Measurements from ENCODE around the gene GNG7. TPM values are rescaled to one million over a fixed set of nuclear protein-coding genes. Genes with fewer than 3 reads are reported as not detected.
"Not testable (repeated sequence)": the region's sequence is repeated elsewhere in the genome, so short reads cannot be mapped to it uniquely, and the experiment has no call there.

GNG7 gene
- total RNA-seq, 8 experiments from 2014 or later, result 0.20 to 8.1 (median 1.2) TPM

DNA sequence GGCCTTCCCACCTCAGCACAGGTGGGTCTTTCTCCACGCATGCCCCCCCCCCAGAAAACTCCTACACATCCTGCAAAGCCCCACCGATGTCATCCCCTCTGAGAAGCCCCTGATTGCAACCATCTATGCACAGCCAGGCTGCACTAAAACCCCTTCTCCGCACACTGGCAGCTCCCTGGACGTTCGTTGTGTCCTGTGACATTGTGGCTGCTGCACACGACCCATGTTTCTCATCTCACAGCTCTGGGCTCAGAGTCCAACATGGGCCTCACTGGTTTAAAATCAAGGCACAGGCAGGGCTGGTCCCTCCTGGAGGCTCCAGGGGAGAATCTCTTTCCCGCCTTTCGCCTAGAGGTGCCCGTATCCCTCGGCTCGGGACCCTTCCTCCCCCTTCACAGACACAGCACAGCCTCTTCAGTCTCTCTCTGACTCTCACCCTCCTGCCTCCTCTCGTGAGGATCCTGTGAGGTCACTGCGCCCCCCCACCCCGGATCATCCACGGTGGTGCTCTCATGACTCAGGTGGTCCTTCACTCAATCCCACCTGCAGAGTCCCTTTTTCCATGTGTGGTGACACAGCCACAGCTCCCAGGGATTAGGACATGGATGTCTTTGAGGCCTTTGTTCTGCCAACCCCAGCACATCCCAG lies 155.3 kb downstream of the GNG7 start:
- WGBS, 10 experiments, result 80 to 100% (median 98%) methylated on average over 1 to 4 of the region's 15 CpGs; no CpG with 5 or more reads in 6 of the 10 experiments
- peak overlapping the region in 1 of 2 donors; percentile 97 for H3K27ac ChIP-seq
- ATAC-seq (replicated peaks in 6 of 8), result peak in 2 of 8 experiments; percentile 1 to 5
- H3K4me3 ChIP-seq, result no peak overlapping the region
- peaks cover 33 to 47% of the 10 kb centered on the region in 2 donors for H3K4me1 ChIP-seq (replicated peaks in 1 of 2)
- in situ Hi-C loops (cut with MboI; ENCODE audit: low pct_unique_long_range_greater_than_20kb in 2 of 9, low sequenced_read_pairs in 9 of 9, unreplicated experiment in 9 of 9), result no loop called here

- in situ Hi-C loops (cut with MboI; ENCODE audit: low pct_unique_long_range_greater_than_20kb in 2 of 9, low sequenced_read_pairs in 9 of 9, unreplicated experiment in 9 of 9), result no loop called here
- WGBS, 10 experiments, result 0 to 100% (median 52%) methylated on average over 1 to 13 of the region's 50 CpGs; no CpG with 5 or more reads in 5 of the 10 experiments
- Histone ChIP-seq H3K27ac (peak overlapping the region; percentile 62 to 97), H3K4me3 (no peak overlapping the region), H3K4me1 (replicated peaks in 1 of 2) (peaks cover 34 to 48% of the 10 kb centered on the region in 2 donors)
- peak in 5 of 8 experiments; percentile 74 to 77 (median 75) for ATAC-seq (replicated peaks in 6 of 8)
Observed at GRCh38 chr19:2546128-2547032, 156.1 kb downstream of the GNG7 start.

GRCh38 chr19:2545416-2546127 lies 156.9 kb downstream of the GNG7 start:
- H3K27ac ChIP-seq, result peak overlapping the region; percentile 62 to 97
- peaks cover 30 to 56% of the 10 kb centered on the region in 2 donors for H3K4me1 ChIP-seq (replicated peaks in 1 of 2)
- in situ Hi-C loops (cut with MboI; ENCODE audit: low pct_unique_long_range_greater_than_20kb in 2 of 9, low sequenced_read_pairs in 9 of 9, unreplicated experiment in 9 of 9), result not testable (repeated sequence)

DNA sequence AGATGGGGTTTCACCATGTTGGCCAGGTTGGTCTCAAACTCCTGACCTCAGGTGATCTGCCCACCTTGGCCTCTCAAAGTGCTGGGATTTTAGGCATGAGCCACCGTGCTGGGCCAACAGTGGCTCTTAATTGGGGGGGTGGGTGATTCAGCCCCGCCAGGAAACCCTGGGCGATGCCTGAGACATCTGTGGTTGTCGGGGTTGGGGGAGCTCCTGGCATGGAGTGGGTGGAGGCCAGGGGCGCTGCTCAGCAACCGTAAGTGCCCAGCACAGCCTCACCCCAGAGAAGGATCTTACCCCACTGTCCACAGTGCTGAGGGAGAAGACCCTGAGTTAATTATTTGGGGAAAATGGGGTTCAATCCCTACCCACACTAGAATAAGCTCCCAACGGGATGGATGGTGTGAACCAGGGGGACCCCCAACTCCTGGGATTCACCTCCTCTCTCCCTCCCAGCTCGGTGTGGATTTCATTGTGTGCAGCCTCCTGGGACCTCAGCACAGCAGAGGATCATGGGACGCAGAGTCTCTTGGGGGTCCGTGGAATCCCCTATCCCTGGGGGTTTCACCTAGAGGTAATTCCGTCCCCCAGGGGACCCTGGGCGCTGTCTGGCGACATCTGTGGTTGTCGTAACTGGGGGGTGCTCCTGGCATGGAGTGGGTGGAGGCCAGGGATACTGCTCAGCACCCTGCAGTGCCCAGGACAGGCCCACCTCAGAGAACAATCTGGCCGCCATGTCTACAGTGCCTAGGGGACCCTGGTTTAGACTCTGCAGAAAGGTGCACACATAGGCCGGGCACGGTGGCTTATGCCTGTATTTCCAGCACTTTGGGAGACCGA lies 157.7 kb downstream of the GNG7 start:
- in situ Hi-C loops (cut with MboI; ENCODE audit: low pct_unique_long_range_greater_than_20kb in 2 of 9, low sequenced_read_pairs in 9 of 9, unreplicated experiment in 9 of 9), result no loop called here
- H3K4me1 ChIP-seq (replicated peaks in 1 of 2), result peaks cover 30 to 56% of the 10 kb centered on the region in 2 donors
- WGBS, 10 experiments, result 100% methylated on average over 1 to 4 of the region's 18 CpGs; no CpG with 5 or more reads in 7 of the 10 experiments
- peak overlapping the region in 1 of 2 donors; percentile 97 for H3K27ac ChIP-seq
- H3K4me3 ChIP-seq, result no peak overlapping the region
- ATAC-seq (replicated peaks in 6 of 8), result no peak

More at GRCh38 chr19:2545416-2546127, 156.9 kb downstream of the GNG7 start:
- 83 to 100% (median 91%) methylated on average over 1 to 8 of the region's 20 CpGs; no CpG with 5 or more reads in 4 of the 10 experiments for WGBS, 10 experiments
- not testable (repeated sequence) for ATAC-seq (replicated peaks in 6 of 8); H3K4me3 ChIP-seq

GRCh38 chr19:2543463-2544442 lies 158.7 kb downstream of the GNG7 start:
- ATAC-seq (replicated peaks in 6 of 8), result peak; percentile 77 to 92 (median 82)
- H3K27ac ChIP-seq, result peak overlapping the region; percentile 77 to 88
- WGBS, 10 experiments, result 0 to 90% (median 10%) methylated on average over 1 to 16 of the region's 36 CpGs
- in situ Hi-C loops (cut with MboI; ENCODE audit: low pct_unique_long_range_greater_than_20kb in 2 of 9, low sequenced_read_pairs in 9 of 9, unreplicated experiment in 9 of 9), result no loop called here
- H3K4me1 ChIP-seq (replicated peaks in 1 of 2), result peaks cover 30 to 56% of the 10 kb centered on the region in 2 donors
- H3K4me3 ChIP-seq, result peak overlapping the region in 2 of 5 donors; percentile 8 to 10

GRCh38 chr19:2543072-2543462 lies 159.4 kb downstream of the GNG7 start:
- in situ Hi-C loops (cut with MboI; ENCODE audit: low pct_unique_long_range_greater_than_20kb in 2 of 9, low sequenced_read_pairs in 9 of 9, unreplicated experiment in 9 of 9), result not testable (repeated sequence)
- Histone ChIP-seq H3K4me1 (replicated peaks in 1 of 2) (peaks cover 30 to 56% of the 10 kb centered on the region in 2 donors), H3K27ac (peak overlapping the region; percentile 77 to 88), H3K4me3 (peak overlapping the region in 2 of 5 donors; percentile 8 to 10)
- peak in 4 of 8 experiments; percentile 0 to 10 (median 4) for ATAC-seq (replicated peaks in 6 of 8)
- WGBS, 10 experiments, result 0 to 100% (median 20%) methylated on average over 1 to 3 of the region's 4 CpGs; no CpG with 5 or more reads in 3 of the 10 experiments

DNA sequence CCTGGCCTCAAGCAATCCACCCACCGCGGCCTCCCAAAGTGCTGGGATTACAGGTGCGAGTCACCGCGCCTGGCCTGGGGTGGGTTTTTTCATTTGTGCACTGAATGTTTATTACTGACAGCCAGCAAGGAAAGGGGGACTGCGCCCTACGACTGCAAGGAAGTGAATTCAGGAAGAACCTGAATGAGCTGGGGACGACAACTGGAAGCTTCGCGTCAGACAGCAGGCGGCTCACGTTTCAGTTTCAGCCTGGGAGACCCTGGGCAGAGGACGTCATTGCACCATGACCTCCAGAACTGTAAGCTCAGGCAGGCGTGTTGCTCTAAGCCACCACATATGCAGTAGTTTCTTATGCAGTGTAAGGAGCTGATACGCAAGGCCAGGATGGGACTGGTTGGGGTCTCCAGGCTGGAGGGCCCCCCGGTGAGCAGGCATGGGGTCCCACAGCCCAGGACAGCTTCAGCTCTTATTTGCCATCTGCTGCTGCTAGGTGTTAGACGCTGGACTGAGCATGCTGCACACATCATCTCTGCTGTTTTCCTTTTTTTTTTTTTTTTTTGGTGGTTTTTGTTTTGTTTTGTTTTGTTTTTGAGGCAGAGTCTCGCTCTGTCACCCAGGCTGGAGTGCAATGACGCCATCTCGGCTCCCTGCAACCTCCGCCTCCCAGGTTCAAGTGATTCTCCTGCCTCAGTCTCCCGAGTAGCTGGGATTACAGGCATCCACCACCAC lies 160.0 kb downstream of the GNG7 start:
- WGBS, 10 experiments, result 56 to 100% (median 88%) methylated on average over 1 to 13 of the region's 22 CpGs; no CpG with 5 or more reads in 1 of the 10 experiments
- ATAC-seq (replicated peaks in 6 of 8), result no peak
- peak overlapping the region; percentile 77 to 88 for H3K27ac ChIP-seq
- H3K4me1 ChIP-seq (replicated peaks in 1 of 2), result peaks cover 30 to 56% of the 10 kb centered on the region in 2 donors
- H3K4me3 ChIP-seq, result no peak overlapping the region
- in situ Hi-C loops (cut with MboI; ENCODE audit: low pct_unique_long_range_greater_than_20kb in 2 of 9, low sequenced_read_pairs in 9 of 9, unreplicated experiment in 9 of 9), result no loop called here

- peak; percentile 25 to 88 (median 58) for ATAC-seq (replicated peaks in 6 of 8)
- Histone ChIP-seq H3K27ac (no peak overlapping the region), H3K4me1 (replicated peaks in 1 of 2) (peaks cover 20 to 42% of the 10 kb centered on the region in 2 donors), H3K4me3 (no peak overlapping the region)
- 5 to 100% (median 53%) methylated on average over 1 to 15 of the region's 35 CpGs; no CpG with 5 or more reads in 2 of the 10 experiments for WGBS, 10 experiments
- in situ Hi-C loops (cut with MboI; ENCODE audit: low pct_unique_long_range_greater_than_20kb in 2 of 9, low sequenced_read_pairs in 9 of 9, unreplicated experiment in 9 of 9), result no loop called here
Observed at GRCh38 chr19:2540646-2541454, 161.6 kb downstream of the GNG7 start.

DNA sequence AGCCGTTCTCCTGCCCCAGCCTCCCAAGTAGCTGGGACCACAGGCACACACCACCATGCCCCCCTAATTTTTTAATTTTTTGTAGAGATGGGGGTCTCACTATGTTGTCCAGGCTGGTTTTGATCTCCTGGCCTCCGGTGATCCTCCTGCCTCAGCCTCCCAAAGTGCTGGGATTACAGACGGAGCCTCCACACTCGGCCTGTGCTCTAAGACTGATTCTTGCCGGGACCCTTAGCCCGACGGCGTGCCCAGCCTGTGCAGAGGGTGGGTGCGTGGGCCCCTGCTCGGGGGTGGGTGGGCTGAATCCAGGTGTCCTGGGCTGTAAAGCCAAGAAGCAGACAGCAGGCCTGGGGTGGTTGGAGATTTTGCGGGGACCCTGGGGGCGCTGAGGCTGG lies 162.2 kb downstream of the GNG7 start:
- no peak for ATAC-seq (replicated peaks in 6 of 8)
- peaks cover 19 to 36% of the 10 kb centered on the region in 2 donors for H3K4me1 ChIP-seq (replicated peaks in 1 of 2)
- WGBS, 10 experiments, result 63 to 100% (median 100%) methylated on average over 1 of the region's 12 CpGs; no CpG with 5 or more reads in 6 of the 10 experiments
- no peak overlapping the region for H3K27ac ChIP-seq
- no peak overlapping the region for H3K4me3 ChIP-seq
- in situ Hi-C loops (cut with MboI; ENCODE audit: low pct_unique_long_range_greater_than_20kb in 2 of 9, low sequenced_read_pairs in 9 of 9, unreplicated experiment in 9 of 9), result no loop called here

DNA sequence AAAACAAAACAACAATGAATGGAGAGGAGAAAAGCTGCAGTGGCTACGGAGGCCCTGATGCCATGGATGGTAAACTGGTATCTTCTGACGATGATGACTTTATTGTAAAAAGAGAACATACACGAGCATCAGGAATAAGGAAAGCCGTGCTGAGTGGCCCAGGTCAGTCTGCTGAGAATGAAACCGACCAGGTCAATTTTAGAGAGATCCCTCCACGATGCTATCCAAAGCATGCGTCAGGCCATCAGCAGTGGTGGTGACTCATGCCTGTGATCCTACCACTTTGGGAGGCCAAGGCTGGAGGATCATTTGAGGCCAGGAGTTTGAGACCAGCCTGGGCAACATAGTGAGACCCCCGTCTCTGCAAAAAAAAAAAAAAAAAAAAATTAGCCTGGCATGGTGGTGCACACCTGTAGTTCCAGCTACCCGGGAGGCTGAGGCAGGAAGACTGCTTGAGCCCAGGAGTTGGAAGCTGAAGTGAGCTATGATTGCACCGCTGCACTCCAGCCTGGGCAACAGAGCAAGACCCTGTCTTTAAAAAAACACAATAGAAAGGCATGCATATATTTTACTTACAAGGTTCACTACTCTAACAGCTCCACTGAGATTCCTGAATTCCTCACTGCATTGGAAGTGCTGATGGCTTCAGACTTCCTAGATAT lies 164.3 kb downstream of the GNG7 start:
- no peak for ATAC-seq (replicated peaks in 6 of 8)
- Histone ChIP-seq H3K4me3 (no peak overlapping the region), H3K4me1 (replicated peaks in 1 of 2) (peaks cover 11 to 25% of the 10 kb centered on the region in 2 donors), H3K27ac (no peak overlapping the region)
- WGBS, 10 experiments, result 73 to 100% (median 94%) methylated on average over 2 to 10 of the region's 10 CpGs; no CpG with 5 or more reads in 1 of the 10 experiments
- in situ Hi-C loops (cut with MboI; ENCODE audit: low pct_unique_long_range_greater_than_20kb in 2 of 9, low sequenced_read_pairs in 9 of 9, unreplicated experiment in 9 of 9), result no loop called here
